Thoracic aorta (tissue), 2 donors: ENCODE results near the gene PTBP1. TPM values are rescaled to one million over a fixed set of nuclear protein-coding genes. Genes with fewer than 3 reads are reported as not detected.

Source experiments
- ATAC-seq: fragments of 150-250 bp; one replicate; pipeline ENCODE4 v1.8.0; 2017; ENCODE audit warnings: low read depth; ENCODE audit not compliant: insufficient number of reproducible peaks, low FRiP score
- DNase-seq: peaks from one replicate; pipeline ENCODE4 v3.0.0-alpha.2; 2020; ENCODE audit warnings: low spot score
- H3K27ac ChIP-seq, 2 donors: fragments of 200-600 bp; sonication (generic); 1 replicate in 1 of 2; 2 replicates in 1 of 2; pipeline ENCODE4 v1.5.1; 2016; ENCODE audit warnings: mild to moderate bottlenecking in 2 of 2, moderate library complexity in 2 of 2
- H3K27me3 ChIP-seq: fragments of 200-600 bp; sonication (generic); replicated peaks from 2 replicates; pipeline ENCODE4 v1.6.0; 2016; ENCODE audit warnings: mild to moderate bottlenecking; ENCODE audit not compliant: insufficient read depth
- H3K36me3 ChIP-seq: fragments of 200-600 bp; sonication (generic); one replicate; pipeline ENCODE4 v1.5.1; 2016
- H3K4me1 ChIP-seq, 2 donors: fragments of 200-600 bp; sonication (generic); 1 replicate in 1 of 2; 2 replicates in 1 of 2; pipeline versions ENCODE4 v1.5.1 to v1.6.0; 2016; ENCODE audit warnings: low read depth in 2 of 2, mild to moderate bottlenecking in 1 of 2; ENCODE audit not compliant: control insufficient read depth in 1 of 2
- H3K4me3 ChIP-seq: fragments of 200-600 bp; sonication (generic); 2 replicates; pipeline ENCODE4 v1.5.1; 2016; ENCODE audit warnings: mild to moderate bottlenecking
- H3K9me3 ChIP-seq: fragments of 200-600 bp; sonication (generic); 2 replicates; pipeline ENCODE4 v1.5.1; 2016
- total RNA-seq, 2 donors: library from RNA; depleted of rRNA; stranded (reverse); fragments of >200 nt; gene quantifications; one replicate each; pipeline versions ENCODE4 v1.1.0 to v1.2.3, GENCODE V29; 2016
- TF ChIP-seq, protein P1 (sequence below): fragments of 200-600 bp; sonication (generic); IDR thresholded peaks from one replicate; pipeline ENCODE4 v1.5.1; 2019; ENCODE audit warnings: antibody characterized with exemption

PTBP1 gene
- total RNA-seq, 2 donors from 2014 or later, result 149 to 163 TPM

DNA sequence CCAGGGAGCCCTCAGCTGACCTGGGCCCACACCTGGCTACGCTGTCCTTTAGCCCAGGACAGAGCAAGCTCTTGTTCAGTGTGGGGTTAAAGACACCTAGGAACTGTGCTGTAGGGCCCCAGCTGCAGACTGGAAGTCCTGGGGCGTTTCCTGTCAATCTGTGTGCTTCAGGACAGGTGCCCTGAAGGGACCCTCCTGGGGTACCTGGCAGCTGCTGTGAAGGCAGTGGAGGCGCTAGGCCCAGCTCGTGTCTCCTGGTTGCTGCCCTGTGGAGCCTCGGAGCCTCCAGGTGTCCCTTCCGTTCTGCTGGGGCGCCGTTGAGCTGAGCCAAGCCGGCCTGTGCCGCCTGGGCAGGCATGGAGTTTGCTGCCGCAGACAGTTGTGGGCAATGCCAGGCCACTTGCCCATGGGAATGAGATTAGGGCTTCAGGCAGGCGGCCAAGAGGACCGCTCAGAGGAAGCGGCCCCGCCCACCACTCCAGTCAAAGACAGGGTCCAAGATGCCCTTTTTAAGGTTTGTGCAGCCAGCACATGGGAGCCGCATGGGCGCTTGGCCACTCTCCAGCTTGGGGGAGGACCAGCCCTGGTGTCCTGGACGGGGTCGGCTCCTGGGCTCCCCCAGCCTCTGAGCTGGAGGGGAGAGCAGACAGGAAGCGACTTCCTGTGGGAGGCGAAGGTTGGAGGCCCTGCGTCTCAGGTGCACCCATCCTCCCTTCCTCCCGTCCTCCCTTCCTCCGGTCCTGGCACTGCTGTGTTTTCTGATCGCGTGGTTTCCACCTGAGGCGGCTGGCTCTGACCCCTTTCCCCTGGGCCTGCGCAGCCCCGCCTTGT, 4.0 kb downstream of the PTBP1 start:
- H3K4me1 ChIP-seq, result peaks cover 39 to 53% of the 10 kb centered on the region in 2 donors
- ATAC-seq, result no peak
- H3K27me3 ChIP-seq, result no peaks in the 10 kb centered on the region
- DNase-seq, result peak; percentile 55
- H3K36me3 ChIP-seq, result peaks cover 28% of the 10 kb centered on the region
- TF ChIP-seq, protein P1, sequence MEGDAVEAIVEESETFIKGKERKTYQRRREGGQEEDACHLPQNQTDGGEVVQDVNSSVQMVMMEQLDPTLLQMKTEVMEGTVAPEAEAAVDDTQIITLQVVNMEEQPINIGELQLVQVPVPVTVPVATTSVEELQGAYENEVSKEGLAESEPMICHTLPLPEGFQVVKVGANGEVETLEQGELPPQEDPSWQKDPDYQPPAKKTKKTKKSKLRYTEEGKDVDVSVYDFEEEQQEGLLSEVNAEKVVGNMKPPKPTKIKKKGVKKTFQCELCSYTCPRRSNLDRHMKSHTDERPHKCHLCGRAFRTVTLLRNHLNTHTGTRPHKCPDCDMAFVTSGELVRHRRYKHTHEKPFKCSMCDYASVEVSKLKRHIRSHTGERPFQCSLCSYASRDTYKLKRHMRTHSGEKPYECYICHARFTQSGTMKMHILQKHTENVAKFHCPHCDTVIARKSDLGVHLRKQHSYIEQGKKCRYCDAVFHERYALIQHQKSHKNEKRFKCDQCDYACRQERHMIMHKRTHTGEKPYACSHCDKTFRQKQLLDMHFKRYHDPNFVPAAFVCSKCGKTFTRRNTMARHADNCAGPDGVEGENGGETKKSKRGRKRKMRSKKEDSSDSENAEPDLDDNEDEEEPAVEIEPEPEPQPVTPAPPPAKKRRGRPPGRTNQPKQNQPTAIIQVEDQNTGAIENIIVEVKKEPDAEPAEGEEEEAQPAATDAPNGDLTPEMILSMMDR, result no peak
- H3K4me3 ChIP-seq, result peak overlapping the region; percentile 60
- peak overlapping the region; percentile 14 to 47 for H3K27ac ChIP-seq
- no peaks in the 10 kb centered on the region for H3K9me3 ChIP-seq

DNA sequence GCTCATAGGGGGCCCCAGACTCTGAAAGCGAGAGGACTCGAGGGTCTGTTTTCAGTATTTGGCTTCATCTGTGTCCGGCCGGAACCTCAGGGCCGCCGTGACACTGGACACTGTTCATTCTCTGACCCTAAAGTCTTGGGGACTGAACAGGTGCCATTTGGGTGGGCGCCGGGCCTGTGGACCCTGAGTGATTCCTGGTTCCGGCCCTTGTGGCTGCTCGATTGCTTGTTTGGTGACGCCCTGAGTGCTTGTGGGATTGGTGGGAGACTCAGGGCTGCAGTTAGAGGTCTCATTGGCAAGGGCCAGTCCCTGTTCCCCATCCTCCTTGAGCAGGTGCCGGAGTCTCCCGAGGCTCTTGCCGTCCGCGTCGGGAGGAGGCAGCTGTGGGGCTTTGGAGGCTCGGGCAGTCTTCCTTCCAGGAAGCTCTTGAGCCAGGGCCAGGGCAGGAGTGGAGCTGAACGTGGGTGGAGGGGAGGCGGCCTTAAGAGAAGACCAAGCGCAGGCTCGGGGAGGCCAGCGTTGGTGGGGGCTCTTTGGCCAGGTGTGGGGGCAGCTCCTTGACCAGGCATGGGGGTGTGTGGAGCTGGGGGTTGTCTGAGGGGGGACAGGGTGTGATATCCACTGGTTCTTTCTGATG, 4.7 kb downstream of the PTBP1 start:
- H3K36me3 ChIP-seq, result peaks cover 35% of the 10 kb centered on the region
- H3K9me3 ChIP-seq, result no peaks in the 10 kb centered on the region
- peak overlapping the region; percentile 60 for H3K4me3 ChIP-seq
- ATAC-seq, result no peak
- peaks cover 37 to 50% of the 10 kb centered on the region in 2 donors for H3K4me1 ChIP-seq
- peak overlapping the region; percentile 14 to 47 for H3K27ac ChIP-seq
- TF ChIP-seq, protein P1, result no peak
- no peaks in the 10 kb centered on the region for H3K27me3 ChIP-seq
- DNase-seq, result no peak

DNA sequence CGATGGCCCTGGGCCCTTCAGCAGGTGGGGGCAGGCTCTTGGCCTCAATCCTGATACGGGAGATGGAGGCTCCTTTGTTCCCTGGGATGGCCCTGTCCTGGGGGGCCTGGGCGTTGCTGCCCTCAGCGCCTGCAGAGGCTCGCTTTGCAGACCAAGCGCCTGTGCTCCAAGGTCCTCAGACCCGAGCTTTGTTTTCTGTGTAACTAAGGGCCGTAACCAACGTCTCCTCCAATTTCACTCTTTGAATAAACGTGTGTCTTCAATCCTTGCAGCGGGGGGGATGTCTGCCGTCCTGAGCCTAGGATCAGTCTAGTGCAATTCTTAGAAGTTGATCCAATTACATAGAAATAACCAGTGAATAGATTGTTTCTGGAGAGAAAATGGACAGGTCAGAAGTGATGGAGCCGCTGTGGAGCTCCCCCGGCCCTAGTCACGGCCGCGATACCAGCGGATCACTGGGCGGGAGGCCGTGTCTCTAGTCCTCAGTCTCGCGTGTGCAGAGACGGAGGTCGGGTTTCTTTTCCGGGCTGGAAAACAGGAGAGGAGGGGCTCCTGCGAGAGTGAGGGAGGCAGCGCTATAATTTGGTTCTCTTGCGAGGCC, 5.3 kb downstream of the PTBP1 start:
- ATAC-seq (no peak), DNase-seq (no peak)
- Histone ChIP-seq H3K9me3 (no peaks in the 10 kb centered on the region), H3K4me3 (peak overlapping the region; percentile 60), H3K4me1 (peaks cover 37 to 50% of the 10 kb centered on the region in 2 donors), H3K27ac (no peak overlapping the region), H3K36me3 (peaks cover 41% of the 10 kb centered on the region), H3K27me3 (no peaks in the 10 kb centered on the region)
- TF ChIP-seq, protein P1, result no peak

DNA sequence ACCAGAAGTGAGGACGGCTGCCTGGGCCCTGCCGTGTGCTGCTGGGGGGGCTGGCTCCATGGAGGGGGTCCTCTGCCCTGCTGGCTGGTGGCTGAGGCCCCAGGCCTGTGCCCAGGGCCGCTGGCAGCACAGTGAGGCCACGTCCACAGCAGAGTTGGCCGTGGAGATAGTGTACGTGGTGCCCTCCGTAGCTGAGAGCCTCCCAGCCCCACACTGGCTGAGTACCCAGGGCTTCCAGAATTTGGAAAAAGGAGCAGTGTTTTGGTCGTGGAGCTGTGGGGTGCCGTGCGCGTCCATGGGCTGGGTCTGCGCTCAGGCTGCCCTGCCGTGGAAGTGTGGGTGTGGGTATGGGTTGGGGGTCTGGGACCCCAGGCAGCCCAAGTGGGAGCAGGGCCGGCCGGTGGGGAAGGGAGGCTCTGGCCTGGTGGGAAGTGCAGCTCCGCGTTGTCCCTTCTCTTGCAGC, 5.9 kb downstream of the PTBP1 start:
- no peak overlapping the region for H3K4me3 ChIP-seq
- DNase-seq (no peak), ATAC-seq (no peak)
- no peak overlapping the region for H3K27ac ChIP-seq
- no peaks in the 10 kb centered on the region for H3K9me3 ChIP-seq
- no peaks in the 10 kb centered on the region for H3K27me3 ChIP-seq
- H3K36me3 ChIP-seq, result peaks cover 46% of the 10 kb centered on the region
- peaks cover 37 to 50% of the 10 kb centered on the region in 2 donors for H3K4me1 ChIP-seq
- TF ChIP-seq, protein P1, result no peak
